GM12878 (cell line): ENCODE results near the gene TKFC. TPM values are rescaled to one million over a fixed set of nuclear protein-coding genes. Genes with fewer than 3 reads are reported as not detected.

ENCODE experiments used
- ASH2L ChIP-seq: fragments of 300-600, 200-600 bp; sonication (generic); IDR thresholded peaks from 2 replicates; pipeline ENCODE4 v1.6.1; 2017; ENCODE audit warnings: low read depth, mild to moderate bottlenecking, borderline replicate concordance
- ATF7 ChIP-seq: fragments of 450-650 bp; IDR thresholded peaks from 2 replicates; pipeline ENCODE4 v1.6.1; 2016; ENCODE audit warnings: low read depth, mild to moderate bottlenecking
- BCL11A ChIP-seq: IDR thresholded peaks from 2 replicates; pipeline ENCODE4 v1.6.1; 2011; ENCODE audit warnings: low read depth, low read length
- BMI1 ChIP-seq: fragments of 450-650 bp; IDR thresholded peaks from 2 replicates; pipeline ENCODE4 v1.6.1; 2016; ENCODE audit warnings: mild to moderate bottlenecking, moderate library complexity, borderline replicate concordance
- CEBPB ChIP-seq, 2 experiments: fragments of 150-350 bp in 1 of 2; IDR thresholded peaks; 2 replicates each; pipeline ENCODE4 v1.6.1; 2012 to 2014; ENCODE audit warnings: low read depth in 2 of 2, low read length in 2 of 2, borderline replicate concordance in 1 of 2, inconsistent platforms in 1 of 2
- E2F4 ChIP-seq: IDR thresholded peaks from 2 replicates; pipeline ENCODE4 v1.6.1; 2012; ENCODE audit warnings: low read depth, low read length, improper control_type of control experiment
- E4F1 ChIP-seq: fragments of 450-650 bp; IDR thresholded peaks from 2 replicates; pipeline ENCODE4 v1.6.1; 2018; ENCODE audit warnings: borderline replicate concordance, mild to moderate bottlenecking; ENCODE audit not compliant: partially characterized antibody
- ETV6 ChIP-seq, 2 experiments: fragments of 450-650 bp in 1 of 2; IDR thresholded peaks in 1 of 2; conservative IDR thresholded peaks in 1 of 2; 2 replicates each; pipeline ENCODE4 v1.6.1; 2014; ENCODE audit warnings: antibody characterized with exemption in 1 of 2, borderline replicate concordance in 1 of 2, low read depth in 1 of 2, mild to moderate bottlenecking in 1 of 2, moderate library complexity in 1 of 2
- EZH2 ChIP-seq: IDR thresholded peaks from 2 replicates; pipeline ENCODE4 v1.6.1; 2012; ENCODE audit warnings: low read depth, mild to moderate bottlenecking, control low read depth, inconsistent platforms, low read length, borderline replicate concordance; ENCODE audit not compliant: control insufficient read depth
- GABPA ChIP-seq: IDR thresholded peaks from 2 replicates; pipeline ENCODE4 v1.6.1; 2014; ENCODE audit warnings: antibody characterized with exemption, low read depth, mild to moderate bottlenecking, inconsistent platforms
- GATAD2B ChIP-seq: fragments of 450-650 bp; conservative IDR thresholded peaks from 2 replicates; pipeline ENCODE4 v1.6.1; 2017; ENCODE audit warnings: low read depth, mild to moderate bottlenecking, moderate library complexity
- HDAC2 ChIP-seq: fragments of 200-600 bp; sonication (generic); IDR thresholded peaks from 2 replicates; pipeline ENCODE4 v1.6.1; 2017
- IKZF1 ChIP-seq: fragments of 450-650 bp; conservative IDR thresholded peaks from 2 replicates; pipeline ENCODE4 v1.6.1; 2017; ENCODE audit warnings: antibody characterized with exemption, mild to moderate bottlenecking
- IRF4 ChIP-seq: IDR thresholded peaks from 2 replicates; pipeline ENCODE4 v1.6.1; 2011; ENCODE audit warnings: low read depth, low read length
- KAT2A ChIP-seq: conservative IDR thresholded peaks from 2 replicates; pipeline ENCODE4 v1.6.1; 2011; ENCODE audit warnings: low read depth, low read length; ENCODE audit not compliant: control insufficient read depth
- MEF2A ChIP-seq: IDR thresholded peaks from 2 replicates; pipeline ENCODE4 v1.6.1; 2011; ENCODE audit warnings: low read depth, mild to moderate bottlenecking, low read length, moderate library complexity; ENCODE audit not compliant: insufficient read depth
- NRF1 ChIP-seq: conservative IDR thresholded peaks from 2 replicates; pipeline ENCODE4 v1.6.1; 2011; ENCODE audit warnings: mild to moderate bottlenecking, low read depth, low read length, improper control_type of control experiment
- PML ChIP-seq: IDR thresholded peaks from 2 replicates; pipeline ENCODE4 v1.6.1; 2012; ENCODE audit warnings: low read length, inconsistent platforms
- POLR2A ChIP-seq: IDR thresholded peaks from 2 replicates; pipeline ENCODE4 v1.6.1; 2011; ENCODE audit warnings: low read depth, mild to moderate bottlenecking, low read length
- SMAD1 ChIP-seq: fragments of 450-650 bp; IDR thresholded peaks from 2 replicates; pipeline ENCODE4 v1.6.1; 2018; ENCODE audit warnings: mild to moderate bottlenecking, low read depth; ENCODE audit not compliant: partially characterized antibody
- SREBF2 ChIP-seq: IDR thresholded peaks from 2 replicates; pipeline ENCODE4 v1.6.1; 2012; ENCODE audit warnings: mild to moderate bottlenecking, low read length
- TBL1XR1 ChIP-seq: IDR thresholded peaks from 2 replicates; pipeline ENCODE4 v1.6.1; 2012; ENCODE audit warnings: low read depth, low read length, improper control_type of control experiment
- TCF12 ChIP-seq: IDR thresholded peaks from 2 replicates; pipeline ENCODE4 v1.6.1; 2011; ENCODE audit warnings: low read depth, mild to moderate bottlenecking, low read length
- TCF3 ChIP-seq: IDR thresholded peaks from 2 replicates; pipeline ENCODE4 v1.6.1; 2012; ENCODE audit warnings: low read depth, mild to moderate bottlenecking, low read length, borderline replicate concordance; ENCODE audit not compliant: insufficient read depth
- TCF7 ChIP-seq: IDR thresholded peaks from 2 replicates; pipeline ENCODE4 v1.6.1; 2014; ENCODE audit warnings: antibody characterized with exemption, borderline replicate concordance
- ZNF207 ChIP-seq: fragments of 450-650 bp; IDR thresholded peaks from 2 replicates; pipeline ENCODE4 v1.6.1; 2014; ENCODE audit warnings: antibody characterized with exemption, mild to moderate bottlenecking, borderline replicate concordance
- ZNF384 ChIP-seq: IDR thresholded peaks from 2 replicates; pipeline ENCODE4 v1.6.1; 2012; ENCODE audit warnings: low read depth, mild to moderate bottlenecking, low read length, improper control_type of control experiment, borderline replicate concordance
- ZNF622 ChIP-seq: fragments of 450-650 bp; IDR thresholded peaks from 2 replicates; pipeline ENCODE4 v1.6.1; 2017; ENCODE audit warnings: mild to moderate bottlenecking, inconsistent platforms
- ZSCAN29 ChIP-seq: fragments of 450-650 bp; IDR thresholded peaks from 2 replicates; pipeline ENCODE4 v1.6.1; 2017; ENCODE audit warnings: mild to moderate bottlenecking, moderate library complexity
- polyA plus RNA-seq, 11 experiments: library from polyadenylated mRNA; depleted of rRNA in 4 of 11; unstranded in 6 of 11; stranded (reverse) in 5 of 11; fragments of >200 nt; fragmentation: Nextera tagmentation in 4 of 11; fragmentation: Illumina TruSeq in 1 of 11; extraction: Ambion mirVana in 4 of 11; extraction: Trizol in 1 of 11; gene quantifications; 1 replicate in 1 of 11; 2 replicates in 10 of 11; pipeline versions ENCODE4 v1.2.1 to v1.2.3, GENCODE V29; 2011 to 2016; ENCODE audit warnings: inconsistent platforms in 2 of 11, missing spikeins in 2 of 11, low read depth in 1 of 11
- total RNA-seq, 4 experiments: library from RNA; depleted of rRNA in 3 of 4; stranded (reverse); fragments of >200 nt in 3 of 4; fragmentation: Illumina TruSeq in 1 of 4; extraction: Trizol in 1 of 4; gene quantifications; 2 replicates each; pipeline versions ENCODE4 v1.2.1 to v1.2.3, GENCODE V29; 2013 to 2021

TKFC gene
- total and polyA plus RNA-seq, 10 of the 15 experiments (the other 5 are each of a cell fraction or from before 2014, with no cell fraction given): 2.4 to 113 (median 59.0) TPM

GRCh38 chr11:61361741-61362541 lies 28.9 kb downstream of the TKFC start, which contains the start of the genes CYB561A3 and TMEM138 (continued):
- no peak for TF ChIP-seq ZNF384
- no peak for TF ChIP-seq HDAC2
- TF ChIP-seq GATAD2B: peak; percentile 80
- TF ChIP-seq ZSCAN29: no peak
- TF ChIP-seq KAT2A: no peak
- no peak for TF ChIP-seq EZH2
- peak; percentile 26; the same call in 1 of the 2 replicates for TF ChIP-seq E2F4
- 0 out of 2 replicates have a peak, but pooled peaks have one; percentile 26 for TF ChIP-seq NRF1
- TF ChIP-seq IKZF1: peak; percentile 94
- TF ChIP-seq TCF3: 0 out of 2 replicates have a peak, but pooled peaks have one; percentile 70
- TF ChIP-seq ATF7: peak; percentile 25; the same call in 1 of the 2 replicates
- TF ChIP-seq ZNF207: peak; percentile 58; the same call in 1 of the 2 replicates
- TF ChIP-seq TCF7: no peak; the same call in 1 of the 2 replicates
- peak; percentile 92 for TF ChIP-seq GABPA
- TF ChIP-seq ZNF622: no peak
- peak; percentile 94 for TF ChIP-seq PML
- TF ChIP-seq SMAD1: peak; percentile 57
- no peak for TF ChIP-seq ASH2L
- peak; percentile 87; the same call in 1 of the 2 replicates for TF ChIP-seq TCF12
- peak in 1 of 2 experiments; percentile 48; a peak in 1 of 4 replicates for TF ChIP-seq ETV6 (conservative IDR thresholded peaks at IDR 0.05 in 1 of 2, IDR thresholded peaks at IDR 0.05 in 1 of 2; ENCODE audit: borderline replicate concordance in 1 of 2, low read depth in 1 of 2)
- peak; percentile 69 for TF ChIP-seq TBL1XR1
- no peak for TF ChIP-seq IRF4
- TF ChIP-seq MEF2A: peak; percentile 27; the same call in 1 of the 2 replicates
- peak; percentile 94 for TF ChIP-seq POLR2A
- peak; percentile 38; the same call in 1 of the 2 replicates for TF ChIP-seq SREBF2
- TF ChIP-seq CEBPB (IDR thresholded peaks at IDR 0.05; ENCODE audit: borderline replicate concordance in 1 of 2, low read depth in 2 of 2, low read length in 2 of 2): no peak
- TF ChIP-seq BMI1: no peak
- TF ChIP-seq E4F1: no peak
- TF ChIP-seq BCL11A: no peak
